Neural cell (in vitro differentiated cells): ENCODE results near the gene DNAJC7. TPM values are rescaled to one million over a fixed set of nuclear protein-coding genes. Genes with fewer than 3 reads are reported as not detected.

Experiments used
- H2AFZ ChIP-seq: fragments of 200-600, 300-800 bp; sonication (generic), shearing (Covaris generic); 2 replicates; pipeline ENCODE4 v1.6.0; 2014; ENCODE audit warnings: low read depth, mild to moderate bottlenecking, antibody characterized with exemption, low read length, moderate library complexity
- H3F3A ChIP-seq: fragments of 200-600 bp; shearing (Covaris generic); 2 replicates; pipeline ENCODE4 v1.6.1; 2016; ENCODE audit warnings: mild to moderate bottlenecking, moderate library complexity, mixed read lengths, antibody characterized with exemption, low read length; ENCODE audit not compliant: insufficient read depth, poor library complexity, severe bottlenecking
- H3K27ac ChIP-seq: fragments of 200-600, 300-800 bp; sonication (generic), shearing (Covaris generic); 2 replicates; pipeline ENCODE4 v1.5.1; 2014; ENCODE audit warnings: mild to moderate bottlenecking, low read length, moderate library complexity
- H3K27me3 ChIP-seq: fragments of 300-800, 200-600 bp; sonication (generic), shearing (Covaris generic); 2 replicates; pipeline ENCODE4 v1.6.0; 2014; ENCODE audit warnings: mild to moderate bottlenecking, low read depth, low read length, moderate library complexity; ENCODE audit not compliant: insufficient read depth
- H3K36me3 ChIP-seq: fragments of 300-800, 200-600 bp; sonication (generic), shearing (Covaris generic); 2 replicates; pipeline ENCODE4 v1.5.1; 2014; ENCODE audit warnings: mild to moderate bottlenecking, antibody characterized with exemption, low read length, moderate library complexity; ENCODE audit not compliant: insufficient read depth
- H3K4me2 ChIP-seq: fragments of 300-800, 200-600 bp; sonication (generic), shearing (Covaris generic); 2 replicates; pipeline ENCODE4 v1.6.0; 2014; ENCODE audit warnings: mild to moderate bottlenecking, low read length
- H3K4me3 ChIP-seq: fragments of 300-800, 200-600 bp; sonication (generic), shearing (Covaris generic); 2 replicates; pipeline ENCODE4 v1.5.1; 2014; ENCODE audit warnings: mild to moderate bottlenecking, low read length, moderate library complexity
- H3K79me2 ChIP-seq: fragments of 200-600 bp; shearing (Covaris generic); replicated peaks from 2 replicates; pipeline ENCODE4 v1.6.0; 2014; ENCODE audit warnings: mild to moderate bottlenecking, low read length, moderate library complexity; ENCODE audit not compliant: insufficient read depth
- H3K9ac ChIP-seq: fragments of 300-800, 200-600 bp; sonication (generic), shearing (Covaris generic); 2 replicates; pipeline ENCODE4 v1.6.1; 2016; ENCODE audit warnings: mild to moderate bottlenecking, low read length, mixed read lengths
- H3K9me2 ChIP-seq: fragments of 200-600 bp; shearing (Covaris generic); 2 replicates; pipeline ENCODE4 v1.6.1; 2016; ENCODE audit warnings: mild to moderate bottlenecking, low read length, mixed read lengths; ENCODE audit not compliant: insufficient read depth
- H3K9me3 ChIP-seq: fragments of 200-600, 300-800 bp; sonication (generic), shearing (Covaris generic); 2 replicates; pipeline ENCODE4 v1.6.1; 2016; ENCODE audit warnings: mild to moderate bottlenecking, mixed run types, low read length, moderate library complexity, mixed read lengths
- H4K20me1 ChIP-seq: fragments of 200-600 bp; shearing (Covaris generic); 2 replicates; pipeline ENCODE4 v1.6.1; 2016; ENCODE audit warnings: mild to moderate bottlenecking, mixed run types; ENCODE audit not compliant: insufficient read depth
- CTCF ChIP-seq: fragments of 450-650 bp; IDR thresholded peaks from 2 replicates; pipeline ENCODE4 v1.5.1; 2014; ENCODE audit warnings: antibody characterized with exemption, mild to moderate bottlenecking, moderate library complexity; ENCODE audit not compliant: poor library complexity, severe bottlenecking
- EP300 ChIP-seq: fragments of 450-650 bp; conservative IDR thresholded peaks from 2 replicates; pipeline ENCODE4 v1.6.1; 2014; ENCODE audit warnings: antibody characterized with exemption, mild to moderate bottlenecking, moderate library complexity; ENCODE audit not compliant: poor library complexity, severe bottlenecking
- EZH2 ChIP-seq: fragments of 200-600, 300-800 bp; shearing (Covaris generic), sonication (generic); IDR thresholded peaks from 2 replicates; pipeline ENCODE4 v1.6.1; 2014; ENCODE audit warnings: antibody characterized with exemption, low read length, borderline replicate concordance, mild to moderate bottlenecking; ENCODE audit not compliant: insufficient read depth, poor library complexity, severe bottlenecking
- MXI1 ChIP-seq: fragments of 450-650 bp; conservative IDR thresholded peaks from 2 replicates; pipeline ENCODE4 v1.6.1; 2014; ENCODE audit warnings: antibody characterized with exemption, mild to moderate bottlenecking; ENCODE audit not compliant: poor library complexity, severe bottlenecking
- POLR2AphosphoS5 ChIP-seq: IDR thresholded peaks from 2 replicates; pipeline ENCODE4 v1.6.1; 2012
- RAD21 ChIP-seq: fragments of 450-650 bp; conservative IDR thresholded peaks from 2 replicates; pipeline ENCODE4 v1.6.1; 2014; ENCODE audit warnings: antibody characterized with exemption, mild to moderate bottlenecking, moderate library complexity
- REST ChIP-seq: IDR thresholded peaks from 2 replicates; pipeline ENCODE4 v1.6.1; 2012; ENCODE audit warnings: borderline replicate concordance
- SMC3 ChIP-seq: fragments of 450-650 bp; conservative IDR thresholded peaks from 2 replicates; pipeline ENCODE4 v1.6.1; 2014; ENCODE audit warnings: antibody characterized with exemption, mild to moderate bottlenecking, moderate library complexity; ENCODE audit not compliant: poor library complexity
- TAF1 ChIP-seq: IDR thresholded peaks from 2 replicates; pipeline ENCODE4 v1.6.1; 2012; ENCODE audit warnings: low read depth
- polyA plus RNA-seq: library from polyadenylated mRNA; depleted of rRNA; stranded (reverse); fragments of >200 nt; gene quantifications from 2 replicates; pipeline ENCODE4 v1.2.3, GENCODE V29; 2014

Gene DNAJC7
- polyA plus RNA-seq, 1 donor from 2014 or later, result 126 TPM

DNA sequence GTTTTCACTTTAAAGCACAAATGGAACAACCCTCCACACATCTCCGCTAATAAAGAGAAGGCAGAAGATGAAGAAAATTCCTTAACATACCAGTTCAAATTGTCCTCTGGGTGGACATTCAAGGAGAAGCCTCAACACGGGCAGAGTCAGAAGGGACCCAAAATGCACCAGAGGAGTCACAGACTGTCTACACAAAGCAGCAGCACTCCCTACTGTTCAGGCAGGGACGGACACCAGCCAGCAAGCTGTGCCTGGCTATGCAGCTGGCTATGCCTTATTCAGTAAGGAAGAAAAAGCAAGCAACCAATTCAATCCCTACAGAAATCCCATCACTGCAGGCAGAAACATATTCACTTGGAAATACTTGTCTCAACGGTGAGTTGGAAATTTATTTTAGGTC, 8.1 kb downstream of the DNAJC7 start:
- no peaks in the 10 kb centered on the region for H3K36me3 ChIP-seq
- no peaks in the 10 kb centered on the region for H3F3A ChIP-seq
- no peak overlapping the region for H3K4me2 ChIP-seq
- no peak overlapping the region for H3K27ac ChIP-seq
- no peaks in the 10 kb centered on the region for H3K27me3 ChIP-seq
- no peaks in the 10 kb centered on the region for H4K20me1 ChIP-seq
- H3K79me2 ChIP-seq, result peaks cover 54% of the 10 kb centered on the region
- TF ChIP-seq EZH2 (no peak), EP300 (no peak), SMC3 (no peak), POLR2AphosphoS5 (no peak), TAF1 (no peak), REST (no peak), RAD21 (no peak)
- H3K4me3 ChIP-seq, result no peak overlapping the region
- H3K9ac ChIP-seq, result no peak overlapping the region
- no peak overlapping the region for H2AFZ ChIP-seq
- H3K9me3 ChIP-seq, result no peaks in the 10 kb centered on the region
- no peaks in the 10 kb centered on the region for H3K9me2 ChIP-seq

GRCh38 chr17:42005166-42005565, 12.1 kb downstream of the DNAJC7 start:
- no peak overlapping the region for H2AFZ ChIP-seq

More at GRCh38 chr17:42005166-42005565, 12.1 kb downstream of the DNAJC7 start:
- no peaks in the 10 kb centered on the region for H3K9me2 ChIP-seq
- no peaks in the 10 kb centered on the region for H4K20me1 ChIP-seq
- H3K27me3 ChIP-seq, result no peaks in the 10 kb centered on the region
- no peak overlapping the region for H3K4me3 ChIP-seq
- peaks cover 5% of the 10 kb centered on the region for H3K36me3 ChIP-seq
- H3K9me3 ChIP-seq, result no peaks in the 10 kb centered on the region
- H3F3A ChIP-seq, result no peaks in the 10 kb centered on the region
- H3K27ac ChIP-seq, result no peak overlapping the region
- peaks cover 24% of the 10 kb centered on the region for H3K79me2 ChIP-seq
- H3K9ac ChIP-seq, result no peak overlapping the region
- TF ChIP-seq EZH2 (no peak), MXI1 (no peak), CTCF (no peak), TAF1 (no peak), POLR2AphosphoS5 (no peak), EP300 (no peak), RAD21 (no peak), REST (no peak), SMC3 (no peak)
- no peak overlapping the region for H3K4me2 ChIP-seq
